Activated naive CD8-positive, alpha-beta T cell treated with anti-CD3 and anti-CD28 coated beads, Interleukin-2, amount 50 U/mL, for 24 hours (primary cell): Measurements from ENCODE around the gene PRM1.

Experiments
- ATAC-seq: fragments of 150-1000 bp; cut with Tn5 transposase; one replicate; pipeline ENCODE4 v1.10.0; 2021
- DNase-seq: peaks from one replicate; pipeline ENCODE4 v3.0.0; 2021
- H3K27ac Mint-ChIP-seq: one replicate; pipeline ENCODE4 v1.8.0; 2021; ENCODE audit warnings: mild to moderate bottlenecking, mixed read lengths
- H3K27me3 Mint-ChIP-seq: one replicate; pipeline ENCODE4 v1.8.0; 2021; ENCODE audit warnings: mixed read lengths
- H3K36me3 Mint-ChIP-seq: one replicate; pipeline ENCODE4 v1.8.0; 2021; ENCODE audit warnings: low read depth, mixed read lengths
- H3K4me1 Mint-ChIP-seq: one replicate; pipeline ENCODE4 v1.8.0; 2021; ENCODE audit warnings: mixed read lengths
- H3K4me3 Mint-ChIP-seq: one replicate; pipeline ENCODE4 v1.8.0; 2021; ENCODE audit warnings: mild to moderate bottlenecking, moderate library complexity, mixed read lengths
- H3K9me3 Mint-ChIP-seq: one replicate; pipeline ENCODE4 v1.8.0; 2021; ENCODE audit warnings: mixed read lengths

Gene PRM1

DNA sequence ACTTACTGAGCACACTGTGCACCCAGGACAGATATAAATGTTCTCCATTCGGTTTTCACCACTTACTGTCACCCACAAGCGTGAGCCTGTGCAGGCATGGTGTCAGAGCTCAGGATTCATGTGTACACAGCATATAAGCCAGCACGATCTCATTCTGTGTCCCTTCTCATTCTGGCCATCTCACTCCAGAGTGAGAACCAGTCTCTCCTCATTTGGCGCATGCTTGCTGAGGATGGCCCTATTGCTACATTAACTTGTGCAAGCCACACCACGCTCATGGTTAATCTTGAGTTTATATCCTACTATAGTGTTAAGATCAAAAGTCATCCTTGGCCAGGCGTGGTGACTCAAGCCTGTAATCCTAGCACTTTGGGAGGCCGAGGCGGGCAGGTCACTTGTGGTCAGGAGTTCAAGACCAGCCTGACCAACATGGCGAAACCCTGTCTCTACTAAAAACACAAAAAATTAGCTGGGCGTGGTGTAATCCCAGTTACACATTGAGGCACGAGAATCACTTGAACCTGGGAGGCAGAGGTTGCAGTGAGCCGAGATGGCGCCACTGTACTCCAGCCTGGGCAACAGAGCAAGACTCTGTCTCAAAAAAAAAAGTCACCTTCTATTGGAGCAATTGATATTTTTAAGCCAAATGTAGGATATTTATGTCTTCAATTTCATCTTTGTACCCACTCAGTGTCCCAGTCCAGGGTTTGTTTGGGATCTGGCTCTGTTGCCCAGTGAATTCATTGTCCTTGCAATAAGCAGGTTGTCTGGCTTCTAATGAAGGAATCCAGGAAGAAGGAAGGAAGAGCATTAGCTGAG is 46.0 kb downstream of the PRM1 start:
- no peak for ATAC-seq
- no peak for DNase-seq
- Mint-ChIP-seq H3K27me3 (no peaks in the 10 kb centered on the region), H3K4me3 (peak overlapping the region; percentile 22), H3K36me3 (no peaks in the 10 kb centered on the region), H3K27ac (peak overlapping the region; percentile 97), H3K9me3 (no peaks in the 10 kb centered on the region), H3K4me1 (peaks cover 70% of the 10 kb centered on the region)

DNA sequence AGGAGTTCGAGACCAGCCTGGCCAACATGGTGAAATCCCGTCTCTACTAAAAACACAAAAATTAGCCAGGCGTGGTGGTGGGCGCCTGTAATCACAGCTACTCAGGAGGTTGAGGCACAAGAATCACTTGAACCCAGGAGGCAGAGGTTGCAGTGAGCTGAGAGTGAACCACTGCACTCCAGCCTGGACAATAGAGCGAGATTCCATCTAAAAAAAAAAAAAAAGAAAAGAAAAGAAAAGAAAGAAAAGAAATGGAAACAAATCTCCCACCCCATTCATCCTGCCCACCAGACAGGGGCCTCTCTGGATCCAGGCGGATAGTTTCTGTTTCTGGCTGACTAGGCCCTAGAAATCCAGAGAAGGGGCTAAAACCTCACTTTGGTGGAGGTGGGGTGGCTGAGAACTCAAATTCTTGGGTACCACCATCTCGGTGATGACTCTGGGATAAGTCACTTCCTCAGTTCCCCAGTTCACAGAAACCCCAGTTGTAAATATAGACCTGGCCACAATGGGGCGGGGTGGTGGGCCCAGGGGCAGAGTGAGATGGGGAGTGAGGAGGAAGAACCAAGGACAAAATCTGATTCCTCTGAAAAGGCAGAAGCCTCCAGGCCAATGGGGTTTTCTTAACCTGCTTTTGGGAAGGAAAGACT is 47.3 kb downstream of the PRM1 start:
- Mint-ChIP-seq H3K9me3 (no peaks in the 10 kb centered on the region), H3K4me1 (peaks cover 82% of the 10 kb centered on the region), H3K36me3 (no peaks in the 10 kb centered on the region), H3K27ac (peak overlapping the region; percentile 97), H3K4me3 (peak overlapping the region; percentile 65), H3K27me3 (no peaks in the 10 kb centered on the region)
- ATAC-seq, result peak; percentile 70
- peak; percentile 76 for DNase-seq

DNA sequence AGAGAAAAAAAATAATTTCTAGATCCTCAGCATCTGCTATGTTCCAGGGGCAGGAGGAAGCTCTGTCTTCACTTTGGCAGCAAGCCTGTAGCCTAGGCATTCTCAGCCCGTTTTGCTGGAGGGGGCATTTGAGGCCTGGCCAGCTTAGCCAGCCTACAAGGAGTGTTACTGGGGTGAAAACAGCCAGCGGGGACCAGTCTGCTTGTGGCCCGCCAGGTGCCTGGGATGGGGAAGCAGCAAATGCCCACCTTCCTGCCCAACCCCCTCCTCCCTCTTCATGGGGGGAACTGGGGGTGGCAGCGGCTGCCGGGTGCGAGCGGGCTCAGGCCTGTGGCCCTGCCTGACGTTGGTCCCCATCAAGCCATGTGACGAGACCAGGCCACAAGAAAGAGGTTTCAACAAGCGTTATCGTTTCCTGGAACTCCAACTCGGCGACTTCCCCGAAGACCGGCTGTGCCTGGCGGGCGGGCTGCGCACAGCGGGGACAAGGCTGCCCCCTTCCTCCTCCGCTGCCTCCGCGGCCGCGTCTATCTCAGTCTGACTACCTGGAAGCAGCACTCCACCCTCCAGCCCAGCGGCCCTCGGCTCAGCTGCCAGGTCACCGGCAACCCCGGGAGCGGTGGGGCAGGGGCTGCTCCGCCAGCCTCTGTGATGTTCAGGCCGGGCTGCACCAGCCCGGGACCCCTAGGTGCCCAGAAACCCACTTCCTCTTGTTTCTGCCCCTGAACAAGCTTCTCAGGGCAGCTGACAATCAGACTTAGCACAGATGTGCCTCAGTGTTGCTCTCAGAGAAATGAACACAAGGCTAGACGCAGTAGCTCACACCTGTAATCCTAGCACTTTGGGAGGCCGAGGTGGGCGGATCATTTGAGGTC is 48.0 kb downstream of the PRM1 start:
- Mint-ChIP-seq H3K9me3 (no peaks in the 10 kb centered on the region), H3K4me1 (peaks cover 85% of the 10 kb centered on the region), H3K27me3 (no peaks in the 10 kb centered on the region), H3K4me3 (peak overlapping the region; percentile 65), H3K36me3 (no peaks in the 10 kb centered on the region), H3K27ac (peak overlapping the region; percentile 97)
- DNase-seq, result peak; percentile 90
- ATAC-seq, result peak; percentile 84

DNA sequence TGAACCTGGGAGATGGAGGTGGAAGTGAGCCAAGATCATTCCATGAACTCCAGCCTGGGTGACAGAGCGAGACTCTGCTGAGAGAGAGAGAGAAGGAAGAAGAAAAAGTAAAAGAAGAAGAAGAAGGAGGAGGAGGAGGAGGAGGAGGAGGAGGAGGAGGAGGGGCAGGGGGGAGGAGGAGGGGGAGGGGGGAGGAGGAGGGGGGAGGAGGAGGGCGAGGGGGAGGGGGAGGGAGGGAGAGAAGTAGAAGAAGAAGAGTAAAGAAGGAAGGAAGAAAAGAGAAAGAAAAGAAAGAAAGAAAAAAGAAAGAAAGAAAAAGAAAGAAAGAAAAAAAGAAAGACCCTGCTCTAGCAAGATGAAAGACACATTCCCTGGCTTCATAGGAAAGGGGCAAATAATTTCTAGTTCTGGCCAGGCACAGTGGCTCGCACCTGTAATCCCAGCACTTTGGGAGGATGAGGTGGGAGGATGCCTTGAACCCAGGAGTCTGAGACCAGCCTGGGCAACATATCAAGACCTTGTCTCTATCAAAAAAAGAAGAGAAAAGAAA is 48.8 kb downstream of the PRM1 start:
- no peaks in the 10 kb centered on the region for H3K9me3 Mint-ChIP-seq
- DNase-seq (no peak), ATAC-seq (no peak)
- peaks cover 85% of the 10 kb centered on the region for H3K4me1 Mint-ChIP-seq
- H3K4me3 Mint-ChIP-seq, result peak overlapping the region; percentile 65
- no peaks in the 10 kb centered on the region for H3K27me3 Mint-ChIP-seq
- H3K27ac Mint-ChIP-seq, result peak overlapping the region; percentile 97
- no peaks in the 10 kb centered on the region for H3K36me3 Mint-ChIP-seq

DNA sequence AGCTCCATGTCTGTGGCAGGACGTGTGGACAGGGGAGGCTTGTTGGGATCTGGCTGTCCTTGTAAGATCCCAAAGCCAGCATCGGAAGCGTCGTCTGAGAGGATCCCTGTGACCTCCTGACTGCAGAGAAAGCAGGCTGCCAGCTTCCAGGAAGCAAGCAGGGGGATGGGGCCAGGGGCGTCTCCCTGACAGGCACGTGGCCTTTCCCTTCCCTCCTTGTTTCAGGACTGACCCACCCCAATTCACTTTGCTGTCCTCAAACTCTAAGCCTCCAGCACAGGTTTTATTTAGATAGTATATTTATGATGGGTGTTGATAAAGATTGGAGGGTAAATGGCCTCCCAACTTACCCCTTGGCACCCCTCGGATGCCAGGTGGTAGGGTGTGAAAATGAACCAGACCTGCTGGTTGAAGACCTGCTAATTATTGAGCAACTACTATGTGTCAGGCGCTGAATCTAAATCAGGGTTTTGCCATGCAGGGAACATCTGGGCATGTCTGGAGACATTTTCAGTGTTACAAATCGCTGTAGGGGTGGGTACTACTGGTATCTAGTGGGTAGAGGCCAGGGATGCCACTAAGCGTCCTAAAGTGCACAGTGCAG is 49.7 kb downstream of the PRM1 start:
- H3K27me3 Mint-ChIP-seq, result no peaks in the 10 kb centered on the region
- H3K4me1 Mint-ChIP-seq, result peaks cover 83% of the 10 kb centered on the region
- DNase-seq, result no peak
- H3K36me3 Mint-ChIP-seq, result no peaks in the 10 kb centered on the region
- H3K4me3 Mint-ChIP-seq, result peak overlapping the region; percentile 32
- no peak for ATAC-seq
- H3K27ac Mint-ChIP-seq, result peak overlapping the region; percentile 97
- no peaks in the 10 kb centered on the region for H3K9me3 Mint-ChIP-seq
